ENCODE measurements around the gene CRY1. TPM values are rescaled to one million over a fixed set of nuclear protein-coding genes. Genes with fewer than 3 reads are reported as not detected.

The CRY1 gene
- total RNA-seq, 2 experiments from 2014 or later, result 70.7 to 77.4 TPM

DNA sequence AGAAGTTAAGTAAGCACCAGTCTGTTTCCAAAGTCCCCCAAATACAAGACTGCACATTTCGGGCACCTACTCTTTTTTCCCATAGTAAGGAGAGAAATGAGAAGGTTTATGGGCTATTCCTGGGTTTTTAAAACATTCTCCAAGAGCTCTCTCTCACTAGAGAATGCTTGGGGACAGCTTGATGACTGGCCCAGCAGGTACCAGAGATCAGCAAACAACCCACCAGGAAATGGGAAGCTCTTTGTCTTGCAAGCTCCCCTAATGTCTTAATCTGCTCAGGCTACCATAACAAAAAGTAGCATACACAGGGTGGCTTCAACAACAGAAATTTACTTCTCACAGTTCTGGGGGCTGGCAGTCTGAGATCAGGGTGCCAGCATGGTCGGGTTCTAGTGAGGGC, 41.8 kb upstream of the CRY1 start:
- Mint-ChIP-seq H3K27me3 (no peaks in the 10 kb centered on the region), H3K4me3 (no peak overlapping the region), H3K36me3 (ENCODE audit: low read depth) (no peaks in the 10 kb centered on the region), H3K9me3 (no peaks in the 10 kb centered on the region), H3K27ac (no peak overlapping the region), H3K4me1 (ENCODE audit: low read depth) (no peaks in the 10 kb centered on the region)
- Histone ChIP-seq H3K36me3 (ENCODE audit: insufficient read depth, low read length) (no peaks in the 10 kb centered on the region), H3K27me3 (ENCODE audit: control insufficient read depth in 1 of 2, insufficient read depth in 2 of 2, low read length in 2 of 2) (no peaks in the 10 kb centered on the region), H3K9me3 (ENCODE audit: control insufficient read depth in 1 of 2, insufficient read depth in 1 of 2, low read length in 2 of 2) (no peaks in the 10 kb centered on the region), H3K27ac (ENCODE audit: low read depth in 1 of 2, low read length in 2 of 2) (no peak overlapping the region), H3K4me3 (ENCODE audit: low read length) (no peak overlapping the region), H3K4me1 (ENCODE audit: insufficient read depth, low read length) (peaks cover 7% of the 10 kb centered on the region)
- no peak for DNase-seq
- intact Hi-C loops (cut with DNase I, micrococcal nuclease), result no loop called here
- CTCF ChIA-PET, result no interaction called here
- ATAC-seq (ENCODE audit: poor library complexity), result no peak
- TF ChIP-seq CTCF (IDR thresholded peaks at IDR 0.05), result no peak
- POLR2A ChIA-PET, result no interaction called here

GRCh38 chr12:107134558-107134957, 41.2 kb upstream of the CRY1 start:
- intact Hi-C loops (cut with DNase I, micrococcal nuclease), result loop anchor here (5.0 kb wide), 1 partner anchor 183 kb away; a partner anchor contains a TSS
- H3K4me3 Mint-ChIP-seq, result no peak overlapping the region
- Histone ChIP-seq H3K9me3 (ENCODE audit: control insufficient read depth in 1 of 2, insufficient read depth in 1 of 2, low read length in 2 of 2) (no peaks in the 10 kb centered on the region), H3K36me3 (ENCODE audit: insufficient read depth, low read length) (no peaks in the 10 kb centered on the region), H3K4me3 (ENCODE audit: low read length) (no peak overlapping the region), H3K27ac (ENCODE audit: low read depth in 1 of 2, low read length in 2 of 2) (no peak overlapping the region), H3K4me1 (ENCODE audit: insufficient read depth, low read length) (peaks cover 7% of the 10 kb centered on the region), H3K27me3 (ENCODE audit: control insufficient read depth in 1 of 2, insufficient read depth in 2 of 2, low read length in 2 of 2) (no peaks in the 10 kb centered on the region)
- H3K4me1 Mint-ChIP-seq (ENCODE audit: low read depth), result no peaks in the 10 kb centered on the region
- ATAC-seq (ENCODE audit: poor library complexity), result peak; percentile 84
- ChIA-PET POLR2A (no interaction called here), CTCF (interaction anchor here (1.7 kb wide), 1 partner anchor 473 kb away, joined by 9 read pairs; no protein-coding TSS in a partner anchor)
- no peaks in the 10 kb centered on the region for H3K9me3 Mint-ChIP-seq
- no peak overlapping the region for H3K27ac Mint-ChIP-seq
- H3K27me3 Mint-ChIP-seq, result no peaks in the 10 kb centered on the region
- H3K36me3 Mint-ChIP-seq (ENCODE audit: low read depth), result no peaks in the 10 kb centered on the region
- TF ChIP-seq CTCF (IDR thresholded peaks at IDR 0.05), result no peak
- DNase-seq, result peak in 9 of 14 experiments; percentile 0 to 69 (median 13)

DNA sequence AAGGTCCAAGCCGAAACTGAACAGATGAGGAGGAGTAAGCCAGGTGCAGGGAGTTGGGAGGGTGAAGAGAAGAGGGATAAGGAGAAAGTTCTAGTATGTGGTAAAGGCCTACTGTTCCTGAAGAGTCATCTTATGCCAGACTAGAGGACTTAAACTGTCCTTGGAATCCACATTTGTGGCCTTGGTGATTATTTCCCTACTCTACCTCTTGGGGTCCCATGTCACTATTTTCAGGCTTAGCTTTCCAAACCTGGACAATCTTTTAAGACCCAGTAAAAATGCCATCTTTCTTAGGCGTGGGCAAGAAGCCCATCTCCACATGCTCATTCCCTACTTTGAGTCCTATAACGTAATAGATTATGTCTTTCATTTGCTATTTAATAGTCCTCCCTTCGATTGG, 40.1 kb upstream of the CRY1 start:
- ATAC-seq (ENCODE audit: poor library complexity), result no peak
- Histone ChIP-seq H3K27ac (ENCODE audit: low read depth in 1 of 2, low read length in 2 of 2) (no peak overlapping the region), H3K9me3 (ENCODE audit: control insufficient read depth in 1 of 2, insufficient read depth in 1 of 2, low read length in 2 of 2) (no peaks in the 10 kb centered on the region), H3K4me3 (ENCODE audit: low read length) (no peak overlapping the region), H3K4me1 (ENCODE audit: insufficient read depth, low read length) (peaks cover 7% of the 10 kb centered on the region), H3K27me3 (ENCODE audit: control insufficient read depth in 1 of 2, insufficient read depth in 2 of 2, low read length in 2 of 2) (no peaks in the 10 kb centered on the region), H3K36me3 (ENCODE audit: insufficient read depth, low read length) (no peaks in the 10 kb centered on the region)
- no peaks in the 10 kb centered on the region for H3K4me1 Mint-ChIP-seq (ENCODE audit: low read depth)
- ChIA-PET POLR2A (no interaction called here), CTCF (interaction anchor here (0.8 to 1.7 kb wide), 2 partner anchors 11 to 474 kb away, joined by 3 to 9 read pairs; no protein-coding TSS in a partner anchor)
- no peak overlapping the region for H3K27ac Mint-ChIP-seq
- no peak overlapping the region for H3K4me3 Mint-ChIP-seq
- TF ChIP-seq CTCF (IDR thresholded peaks at IDR 0.05), result no peak
- no peaks in the 10 kb centered on the region for H3K27me3 Mint-ChIP-seq
- H3K36me3 Mint-ChIP-seq (ENCODE audit: low read depth), result no peaks in the 10 kb centered on the region
- no peak for DNase-seq
- intact Hi-C loops (cut with DNase I, micrococcal nuclease), result loop anchor here (5.0 kb wide), 1 partner anchor 184 kb away; a partner anchor contains a TSS
- no peaks in the 10 kb centered on the region for H3K9me3 Mint-ChIP-seq

Measured in CD4-positive, alpha-beta T cell (primary cell).